GM18867 (cell line): ENCODE data around the gene RNASE11.
"Not testable (repeated sequence)": the region's sequence is repeated elsewhere in the genome, so short reads cannot be mapped to it uniquely, and the experiment has no call there.

Source experiments
- ATAC-seq: cut with Tn5 transposase; IDR thresholded peaks from one replicate; pipeline ENCODE4 v1.9.1; 2021; ENCODE audit warnings: mild to moderate bottlenecking, moderate library complexity; ENCODE audit not compliant: unreplicated experiment

The RNASE11 gene

DNA sequence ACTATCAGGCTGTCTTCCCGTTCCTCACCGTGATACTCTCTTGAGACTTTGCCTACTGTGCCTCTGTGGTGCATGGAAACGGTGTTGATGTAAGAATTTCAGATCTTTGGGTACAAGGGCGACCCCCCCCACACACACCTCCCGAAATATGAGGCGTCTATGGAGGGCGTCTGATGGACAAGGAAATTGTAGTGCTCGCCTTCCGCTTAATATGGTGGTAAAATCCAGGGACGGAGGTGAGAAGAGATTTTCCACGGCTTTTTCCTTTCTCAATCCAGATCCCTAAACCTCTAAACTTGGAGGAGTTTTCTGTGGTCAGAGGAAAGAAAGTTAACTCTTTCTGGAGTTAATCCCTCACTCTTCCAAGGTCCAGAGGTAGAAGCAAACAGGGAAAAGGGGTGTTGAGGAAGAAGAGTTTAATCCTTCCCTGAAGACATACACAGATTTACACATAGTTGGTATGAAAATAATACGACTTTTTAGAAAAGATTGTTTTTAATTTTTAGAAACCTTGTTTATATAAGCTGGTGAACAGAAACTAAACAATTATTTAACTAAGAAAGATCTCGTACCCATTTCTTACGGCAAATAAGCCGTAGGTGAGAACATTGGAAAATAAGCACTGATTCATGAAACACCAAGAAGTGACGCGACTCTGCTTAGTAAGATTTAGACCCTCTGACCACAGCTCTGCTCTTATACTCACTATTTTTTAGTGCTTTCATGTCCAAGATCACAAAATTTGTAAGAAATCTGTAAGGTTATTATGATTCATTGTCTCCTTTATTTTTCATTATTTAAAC lies 26.4 kb upstream of the RNASE11 start:
- ATAC-seq: peak; percentile 5

DNA sequence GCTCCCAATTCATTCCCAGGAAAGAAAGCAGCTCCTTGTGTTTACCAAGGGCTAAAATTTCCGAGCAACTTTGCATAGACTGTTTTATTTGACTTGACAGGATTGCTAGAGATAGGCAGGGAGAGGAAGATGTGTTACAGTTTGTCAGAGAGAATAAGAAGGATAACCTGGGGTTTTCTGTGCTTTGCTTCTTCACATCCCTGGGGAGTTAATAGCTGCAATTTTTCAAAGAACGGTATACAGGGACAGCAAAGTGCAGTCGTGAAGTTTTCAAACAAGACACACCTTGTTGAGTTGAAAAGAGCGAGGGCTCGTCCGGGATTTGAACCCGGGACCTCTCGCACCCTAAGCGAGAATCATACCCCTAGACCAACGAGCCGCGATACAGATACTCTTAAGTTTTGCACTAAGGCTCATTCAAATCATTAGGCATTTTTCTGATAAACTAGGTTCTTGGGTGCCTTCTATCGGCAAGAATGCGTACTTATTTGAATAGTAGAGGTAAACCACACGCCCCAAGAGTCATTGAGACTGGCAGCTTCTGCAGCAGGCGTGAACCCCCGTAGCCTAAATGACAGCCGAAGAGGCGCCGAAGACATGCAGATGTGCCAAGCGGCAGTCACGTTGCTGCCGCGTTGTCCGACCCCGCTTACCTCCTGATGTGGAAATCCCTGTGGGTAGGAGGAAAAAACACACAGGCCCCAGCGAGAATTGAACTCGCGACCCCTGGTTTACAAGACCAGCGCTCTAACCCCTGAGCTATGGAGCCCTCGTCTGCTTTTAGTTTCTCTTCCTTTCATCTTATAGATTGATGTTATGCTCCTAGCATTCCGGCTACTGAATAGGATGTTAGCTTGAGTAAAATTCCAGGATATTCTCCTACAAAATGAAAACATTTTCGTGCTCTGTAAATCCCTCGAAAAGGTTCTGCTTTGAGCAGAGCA lies 25.6 kb upstream of the RNASE11 start:
- ATAC-seq: peak; percentile 74

DNA sequence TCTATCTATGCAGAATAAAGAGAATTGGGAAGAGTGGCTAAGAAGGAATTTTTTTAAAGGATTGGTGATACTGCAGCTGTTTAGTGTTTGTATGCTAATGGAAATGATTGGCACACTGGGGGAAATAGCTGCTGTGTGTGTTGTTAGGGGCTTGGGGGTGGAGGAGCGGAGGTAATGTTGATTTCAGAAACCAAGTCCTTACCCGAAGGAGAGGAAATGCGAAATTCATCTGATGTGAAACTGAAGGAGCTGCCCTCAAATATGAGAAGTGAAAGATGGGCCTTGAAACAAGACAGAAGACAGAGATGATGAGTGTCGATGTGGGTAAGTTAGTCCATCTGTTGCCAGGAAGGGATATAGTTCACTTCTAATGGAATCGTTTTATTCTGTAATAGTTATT lies 24.6 kb upstream of the RNASE11 start:
- ATAC-seq: no peak

DNA sequence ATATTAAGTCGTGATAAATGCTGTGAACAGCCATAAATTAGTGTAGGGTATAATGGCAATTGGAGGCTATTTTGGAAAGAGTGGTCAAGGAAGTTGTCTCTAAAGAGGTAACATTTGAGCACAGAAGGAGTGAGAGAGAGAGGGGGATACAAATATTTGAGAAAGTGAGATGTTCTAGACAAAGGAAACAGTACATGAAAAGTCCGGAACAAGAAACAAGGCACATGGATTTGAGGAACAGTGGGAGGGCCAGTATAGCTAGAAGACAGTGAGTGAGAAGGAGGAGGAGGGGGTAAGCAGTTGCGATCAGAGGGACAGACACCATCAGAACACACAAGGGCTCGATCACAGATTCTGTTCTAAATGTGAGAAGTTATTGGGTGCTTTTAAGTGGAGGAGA lies 23.5 kb upstream of the RNASE11 start:
- no peak for ATAC-seq

DNA sequence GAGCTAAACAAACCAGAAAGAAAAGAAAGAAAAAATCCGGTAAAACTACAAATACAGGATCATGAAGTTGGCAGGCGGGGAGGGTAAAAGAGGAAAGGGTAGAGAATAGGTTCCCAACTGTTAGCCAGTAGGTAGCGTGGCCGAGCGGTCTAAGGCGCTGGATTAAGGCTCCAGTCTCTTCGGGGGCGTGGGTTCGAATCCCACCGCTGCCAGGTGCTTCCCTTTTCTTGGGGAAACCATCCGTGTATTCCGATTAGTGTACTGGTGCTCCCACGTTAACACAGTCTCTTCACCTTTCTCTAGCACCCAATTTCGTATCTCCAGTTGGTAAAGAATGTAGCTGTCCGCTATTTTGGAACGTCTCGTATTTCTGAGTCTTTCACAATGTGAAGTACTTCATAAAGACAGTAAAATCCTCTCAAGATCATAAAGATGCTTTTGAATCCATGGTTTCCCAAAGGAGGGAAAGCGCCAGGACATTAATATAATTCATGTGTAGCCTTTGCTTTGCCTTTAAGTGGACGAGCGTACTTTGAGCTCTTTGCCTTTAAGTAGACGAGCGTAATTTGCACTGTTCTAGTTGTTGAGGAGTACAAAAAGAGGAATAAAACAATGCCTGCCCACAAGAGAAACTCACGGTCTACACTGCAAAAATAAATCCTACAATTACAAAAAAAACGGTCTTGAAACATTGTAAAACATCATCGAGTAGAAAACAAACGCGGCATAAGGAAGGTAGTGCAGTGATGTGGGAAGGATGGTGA lies 22.4 kb upstream of the RNASE11 start:
- peak; percentile 24 for ATAC-seq

DNA sequence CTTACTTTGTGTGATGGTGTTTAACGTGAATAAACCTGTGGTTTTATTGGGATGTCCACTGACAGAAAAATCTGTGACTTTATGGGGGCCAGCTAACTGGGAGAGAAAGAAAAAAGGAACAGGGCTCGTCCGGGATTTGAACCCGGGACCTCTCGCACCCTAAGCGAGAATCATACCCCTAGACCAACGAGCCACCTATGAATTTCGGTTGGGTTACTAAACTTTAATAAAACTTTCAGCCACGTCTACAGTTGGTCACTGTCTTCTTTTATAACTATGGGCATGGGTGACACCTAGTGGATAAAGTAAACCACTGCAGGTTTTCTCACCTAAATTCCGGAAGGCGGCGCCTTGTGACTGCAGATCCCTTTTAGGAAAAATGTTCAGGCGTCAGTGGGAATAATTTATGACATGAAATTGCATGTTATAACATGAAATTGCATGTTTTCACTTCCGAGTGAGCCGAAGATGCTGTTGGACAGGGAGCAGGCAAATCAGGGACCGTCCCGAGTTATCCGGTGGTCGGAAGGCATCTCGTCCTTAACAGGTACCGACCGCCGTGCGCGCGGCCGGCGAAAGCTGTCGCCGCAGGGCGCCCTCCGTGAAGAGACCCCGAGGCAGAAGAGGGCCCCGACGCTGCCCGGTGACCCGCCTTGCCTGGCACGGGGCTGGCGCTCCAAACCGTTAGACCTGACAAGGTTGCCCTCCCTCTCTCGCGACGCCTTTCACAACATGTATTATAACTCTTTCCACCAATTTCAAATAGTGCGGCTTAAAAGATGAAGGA lies 21.6 kb upstream of the RNASE11 start:
- ATAC-seq: no peak

DNA sequence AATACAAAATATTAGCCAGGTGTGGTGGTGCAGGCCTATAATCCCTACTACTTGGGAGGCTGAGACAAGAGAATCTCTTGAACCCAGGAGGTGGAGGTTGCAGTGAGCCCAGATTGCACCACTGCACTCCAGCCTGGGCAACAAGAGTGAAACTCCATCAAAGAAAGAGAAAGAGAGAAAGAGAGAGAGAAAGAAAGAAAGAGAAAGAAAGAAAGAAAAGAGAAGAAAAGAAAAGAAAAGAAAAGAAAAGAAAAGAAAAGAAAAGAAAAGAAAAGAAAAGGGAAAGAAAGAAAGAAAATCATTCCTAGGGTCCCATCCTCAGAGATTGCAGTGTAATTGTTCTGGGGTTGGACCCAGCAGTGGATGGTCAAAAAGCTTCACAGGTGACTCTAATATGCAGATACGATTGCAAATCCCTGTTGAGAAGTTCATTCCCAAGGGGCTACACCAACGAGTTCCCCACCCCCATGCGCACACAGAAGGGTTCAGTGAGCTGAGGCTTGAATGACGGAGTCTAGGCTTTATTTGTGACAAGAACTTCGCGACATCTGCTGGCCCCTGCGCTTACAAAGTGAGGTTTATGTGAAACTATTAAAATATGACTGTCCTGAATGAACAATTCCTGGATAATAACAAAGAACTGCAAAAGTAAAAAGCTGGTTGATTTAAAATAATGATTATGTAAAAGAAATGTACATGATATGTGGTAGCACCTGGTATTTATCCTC lies 20.7 kb upstream of the RNASE11 start:
- no peak for ATAC-seq

DNA sequence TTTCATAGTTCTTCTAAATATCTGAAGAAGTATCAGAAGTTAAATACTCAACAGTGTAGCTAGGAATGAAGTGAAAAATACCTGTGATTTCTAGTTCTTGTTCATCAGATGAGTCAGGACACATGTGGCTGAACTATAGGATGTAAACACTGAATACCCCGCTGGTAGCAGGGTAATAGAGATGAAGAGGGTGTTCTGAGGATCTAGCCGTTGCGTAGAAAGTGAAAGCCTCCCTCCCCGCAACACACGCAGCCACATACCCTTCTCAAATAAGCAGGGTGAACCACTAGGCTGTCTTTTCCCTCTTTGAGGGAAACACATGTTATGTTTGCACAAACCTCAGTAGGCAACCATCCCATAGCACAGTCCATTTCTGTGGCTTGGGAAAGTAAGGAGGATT lies 19.8 kb upstream of the RNASE11 start:
- ATAC-seq: no peak

DNA sequence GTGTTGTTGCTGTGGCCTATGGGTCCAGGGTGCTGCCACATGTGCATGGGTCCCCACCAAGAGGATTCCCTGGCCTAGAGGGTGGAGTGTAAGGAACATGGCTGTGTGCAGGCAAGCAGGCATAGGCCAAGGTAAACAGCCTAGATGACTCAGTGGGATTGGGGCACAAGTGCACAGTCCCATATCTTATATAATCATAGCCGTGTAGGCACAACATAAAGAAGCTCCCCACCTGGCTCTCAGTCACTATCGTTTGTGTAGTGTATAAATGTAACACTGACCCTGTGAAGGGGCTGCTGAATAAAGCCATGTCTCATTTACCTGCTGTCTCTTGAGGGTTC lies 19.1 kb upstream of the RNASE11 start:
- no peak for ATAC-seq

DNA sequence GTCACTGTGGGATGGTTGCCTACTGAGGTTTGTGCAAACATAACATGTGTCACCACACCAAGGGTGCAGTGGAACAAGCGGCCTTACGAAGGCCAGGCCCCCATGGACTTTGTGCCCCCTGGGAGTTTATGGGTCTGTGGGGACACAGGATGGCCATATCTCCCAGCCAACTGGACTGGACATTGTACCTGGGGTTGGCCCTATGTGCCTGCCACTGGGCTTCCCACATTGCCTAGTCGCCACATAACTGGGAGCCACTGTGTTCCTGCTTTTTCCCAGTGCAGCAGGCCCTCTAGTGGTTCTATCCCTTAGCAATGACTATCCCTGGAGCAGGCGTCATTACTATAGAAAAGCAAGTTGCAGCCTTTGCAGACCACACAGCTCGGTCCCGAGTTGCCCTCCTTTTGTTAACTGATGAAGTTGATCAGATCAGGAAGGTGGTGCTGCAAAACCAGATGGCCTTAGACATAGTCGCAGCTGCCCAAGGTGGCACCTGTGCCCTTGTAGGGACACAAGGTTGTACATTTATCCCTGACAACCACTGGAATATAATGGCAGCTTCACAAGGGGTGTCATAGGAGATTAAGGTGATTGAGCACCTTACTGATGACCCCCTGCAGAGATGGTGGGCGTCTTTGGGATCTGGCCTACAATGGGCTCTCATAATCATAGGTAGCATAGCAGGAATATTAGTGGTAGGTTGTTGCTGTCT lies 18.5 kb upstream of the RNASE11 start:
- ATAC-seq: no peak

DNA sequence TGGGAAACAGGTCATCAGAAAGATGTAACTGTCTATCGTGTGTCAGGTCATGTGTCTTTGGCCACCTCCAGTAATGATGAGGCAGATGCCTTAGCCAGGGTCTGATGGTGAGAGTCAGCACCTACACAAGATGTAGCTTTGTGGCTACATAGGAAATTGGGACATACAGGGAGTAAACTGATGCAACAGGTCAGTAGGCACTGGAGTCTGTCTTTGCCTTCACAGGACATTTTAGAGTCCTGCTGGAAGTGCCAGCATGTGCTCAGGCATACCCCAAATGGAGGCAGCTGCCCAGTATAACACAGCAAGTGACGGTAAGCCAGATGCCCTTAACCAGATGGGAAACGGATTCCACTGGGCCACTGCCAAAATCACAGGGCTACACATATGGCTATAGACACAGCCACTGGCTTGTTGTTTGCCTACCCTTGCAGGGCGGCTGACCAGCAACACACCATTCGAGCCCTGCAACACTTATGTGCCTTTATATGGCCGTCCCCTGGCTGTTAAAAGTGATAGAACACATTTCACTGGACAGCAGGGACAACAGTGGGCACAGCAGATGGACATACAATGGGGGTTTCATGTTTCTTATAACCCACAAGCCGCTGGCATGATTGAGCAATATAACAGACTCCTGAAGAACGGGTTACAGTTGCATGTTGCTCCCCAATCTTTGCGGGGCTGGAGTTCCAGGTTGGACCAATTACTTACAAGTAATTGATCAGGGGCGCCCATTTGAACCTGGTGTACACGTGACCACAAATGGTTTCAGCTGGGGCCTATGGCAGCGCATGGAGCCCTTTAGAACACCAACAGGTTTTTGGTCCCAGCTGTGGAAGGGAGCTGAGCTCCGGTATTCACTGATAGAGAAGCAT lies 16.3 kb upstream of the RNASE11 start:
- no peak for ATAC-seq

DNA sequence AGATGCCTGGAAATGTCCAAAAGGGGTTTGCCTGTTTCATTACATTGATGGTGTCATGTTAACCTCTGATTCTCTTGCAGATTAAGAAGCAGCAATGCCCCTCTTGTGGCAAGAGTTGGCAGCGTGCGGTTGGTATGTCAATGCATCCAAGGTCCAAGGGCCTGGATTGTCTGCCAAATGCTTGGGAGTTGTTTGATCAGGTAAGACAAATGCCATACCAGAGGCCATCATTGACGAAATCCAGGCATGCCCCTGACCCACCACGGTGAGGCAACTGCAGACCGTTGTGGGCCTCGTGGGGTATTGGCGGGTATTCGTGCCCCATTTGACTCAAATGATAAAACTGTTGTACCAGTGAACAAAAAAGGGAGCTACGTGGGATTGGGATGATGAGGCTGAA lies 14.8 kb upstream of the RNASE11 start:
- no peak for ATAC-seq

DNA sequence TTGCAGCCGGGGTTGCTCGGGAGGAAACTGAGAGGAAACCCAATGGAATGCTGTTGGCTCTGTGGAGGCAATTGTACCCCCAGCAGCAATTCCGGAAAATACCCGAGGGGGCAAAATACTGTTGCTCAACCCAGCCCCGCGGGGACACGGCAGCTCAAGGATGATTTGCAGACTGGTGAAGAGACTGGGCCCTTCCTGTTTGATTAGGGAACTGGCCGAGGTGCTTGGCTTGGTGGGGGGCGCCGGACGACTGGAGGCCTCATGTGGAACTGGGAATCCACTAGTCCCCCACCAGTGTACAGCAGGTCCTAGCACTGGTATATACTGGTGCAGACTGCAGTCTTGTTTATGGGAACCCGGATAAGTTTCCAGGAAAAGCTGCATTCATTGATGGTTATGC lies 13.7 kb upstream of the RNASE11 start:
- no peak for ATAC-seq

DNA sequence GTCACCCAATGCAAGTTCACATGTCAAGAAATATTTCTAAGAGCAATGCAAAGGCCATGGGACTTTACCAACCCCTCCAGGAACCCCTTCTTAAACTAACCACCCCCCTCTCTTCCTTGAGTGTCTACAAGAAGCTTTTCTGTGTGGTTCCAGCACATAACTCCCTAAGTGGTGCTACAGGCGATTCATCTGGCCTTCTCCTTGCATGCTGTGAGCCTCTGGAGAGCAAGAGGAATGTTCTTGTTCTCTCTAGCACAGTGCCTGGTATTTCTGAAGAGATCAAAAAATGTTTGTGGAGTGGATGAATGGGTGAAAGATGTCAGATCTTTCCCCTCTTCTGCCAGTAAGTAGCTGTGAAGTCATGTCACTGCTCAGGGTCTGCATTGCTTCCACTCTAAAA lies 9.3 kb upstream of the RNASE11 start:
- no peak for ATAC-seq

DNA sequence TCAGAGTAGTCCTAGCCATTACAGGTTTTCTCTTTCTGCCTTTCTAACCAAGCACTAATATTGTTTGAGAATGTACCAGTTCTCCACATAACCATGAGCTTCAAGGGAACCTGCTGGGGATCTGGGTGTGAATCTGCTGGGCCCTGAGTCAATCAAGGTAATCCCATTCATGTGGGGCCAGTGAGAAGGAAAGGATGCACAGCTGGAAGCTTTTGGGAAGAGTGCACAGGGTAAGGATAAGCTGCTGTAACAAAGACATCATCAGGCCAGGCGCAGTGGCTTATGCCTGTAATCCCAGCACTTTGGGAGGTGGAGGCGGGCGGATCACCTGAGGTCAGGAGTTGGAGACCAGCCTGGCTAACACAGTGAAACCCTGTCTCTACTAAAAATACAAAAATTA lies 7.9 kb upstream of the RNASE11 start:
- not testable (repeated sequence) for ATAC-seq

DNA sequence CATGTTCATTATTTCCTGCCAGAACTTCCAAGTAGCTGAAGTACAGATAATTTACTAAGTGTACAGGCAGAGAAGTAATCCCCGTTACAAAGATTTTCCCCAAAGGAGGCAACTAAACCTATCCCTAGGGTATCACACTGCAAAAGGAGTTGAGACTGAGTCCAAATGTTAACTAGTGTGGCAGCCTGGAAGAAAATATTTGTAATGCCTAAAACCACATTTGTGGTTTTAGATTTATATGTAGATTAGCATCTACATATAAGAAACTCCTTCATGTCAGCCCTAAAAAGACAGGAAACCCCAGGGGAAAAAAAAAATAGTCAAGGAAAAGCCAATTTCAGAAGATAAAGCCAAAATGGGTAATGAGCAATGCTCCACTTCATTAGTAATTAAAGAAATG lies 4.8 kb upstream of the RNASE11 start:
- no peak for ATAC-seq

DNA sequence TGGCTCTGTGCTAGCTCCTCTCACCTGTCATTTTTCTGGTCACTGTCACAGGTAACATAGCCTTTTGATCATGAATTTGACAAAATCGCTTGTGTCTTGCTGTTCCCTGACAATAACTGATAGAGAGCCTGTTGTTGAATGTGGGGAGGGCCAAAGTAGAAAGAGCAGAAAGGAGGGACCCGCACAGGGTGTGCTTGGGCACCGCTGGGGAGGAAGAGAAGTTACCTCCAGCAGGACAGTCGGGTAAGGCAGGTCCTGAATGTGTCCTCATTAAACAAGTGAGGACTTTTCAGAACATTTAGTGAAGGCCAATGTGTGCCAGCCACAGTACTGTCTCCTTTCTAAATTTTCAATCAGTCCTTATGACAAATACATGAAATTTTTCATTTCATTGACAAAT lies 3.4 kb upstream of the RNASE11 start, which contains the start of gene RNASE12:
TSS of gene RNASE12 (minus strand) at position 142 of the 400 bp plus-strand sequence. CDS start 653 bp downstream, outside the sequence.
- no peak for ATAC-seq

DNA sequence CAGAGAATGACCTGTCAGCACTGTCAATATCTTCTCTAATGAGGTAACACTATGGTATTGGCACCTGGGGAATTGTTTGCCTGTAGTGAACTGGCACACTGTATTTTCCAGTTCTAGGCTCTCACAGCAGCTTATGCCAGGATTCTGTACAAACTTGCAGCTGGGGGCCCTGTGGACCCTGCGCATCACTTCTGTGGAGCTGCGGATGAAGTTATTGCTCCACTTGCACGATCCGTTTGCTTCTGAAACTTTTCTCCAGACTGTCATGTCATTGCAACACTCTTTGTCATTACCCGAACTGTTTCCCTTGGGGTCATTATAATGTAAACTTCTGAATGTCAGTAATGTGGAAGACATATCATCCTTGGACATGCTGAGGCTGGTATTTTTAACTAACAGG lies 3.9 kb downstream of the RNASE11 start:
- no peak for ATAC-seq
